Neutrophil (primary cell): Measurements from ENCODE around the gene RBFOX2.
"Not testable (repeated sequence)": the region's sequence is repeated elsewhere in the genome, so short reads cannot be mapped to it uniquely, and the experiment has no call there.

Experiments
- H3K27ac ChIP-seq: fragments of 200-600 bp; sonication (generic); 2 replicates; pipeline ENCODE4 v1.5.1; 2016; ENCODE audit warnings: mild to moderate bottlenecking, moderate library complexity
- H3K27me3 ChIP-seq: fragments of 200-600 bp; sonication (generic); 2 replicates; pipeline ENCODE4 v1.6.0; 2016; ENCODE audit warnings: mild to moderate bottlenecking
- H3K36me3 ChIP-seq: fragments of 200-600 bp; sonication (generic); 2 replicates; pipeline ENCODE4 v1.5.1; 2017
- H3K4me1 ChIP-seq, 2 experiments: fragments of 200-600 bp in 1 of 2; sonication (generic) in 1 of 2; 1 replicate in 1 of 2; 2 replicates in 1 of 2; pipeline versions ENCODE4 v1.5.1 to v1.6.1; 2013 to 2016; ENCODE audit warnings: low read depth in 1 of 2, low read length in 1 of 2, mild to moderate bottlenecking in 1 of 2, moderate library complexity in 1 of 2; ENCODE audit not compliant: control insufficient read depth in 1 of 2, insufficient read depth in 1 of 2
- H3K4me3 ChIP-seq, 2 experiments: fragments of 200-600 bp in 1 of 2; sonication (generic) in 1 of 2; 1 replicate in 1 of 2; 2 replicates in 1 of 2; pipeline ENCODE4 v1.5.1; 2013 to 2016; ENCODE audit warnings: low read depth in 1 of 2, low read length in 1 of 2, mild to moderate bottlenecking in 1 of 2, moderate library complexity in 1 of 2
- H3K9me3 ChIP-seq: fragments of 200-600 bp; sonication (generic); 2 replicates; pipeline ENCODE4 v1.5.1; 2016
- CTCF ChIP-seq: fragments of 200-600 bp; sonication (generic); IDR thresholded peaks from 2 replicates; pipeline ENCODE4 v1.5.1; 2016; ENCODE audit warnings: antibody characterized with exemption

The RBFOX2 gene

GRCh38 chr22:35797411-35797810 lies 231.2 kb downstream of the RBFOX2 start:
- H3K4me3 ChIP-seq: no peak overlapping the region
- no peak overlapping the region for H3K27ac ChIP-seq
- H3K36me3 ChIP-seq: no peaks in the 10 kb centered on the region
- H3K4me1 ChIP-seq: no peaks in the 10 kb centered on the region
- no peak for TF ChIP-seq CTCF
- no peaks in the 10 kb centered on the region for H3K9me3 ChIP-seq
- no peaks in the 10 kb centered on the region for H3K27me3 ChIP-seq

GRCh38 chr22:35795476-35795875 lies 233.1 kb downstream of the RBFOX2 start:
- no peak overlapping the region for H3K4me3 ChIP-seq
- TF ChIP-seq CTCF: no peak
- no peaks in the 10 kb centered on the region for H3K36me3 ChIP-seq
- no peak overlapping the region for H3K27ac ChIP-seq
- no peaks in the 10 kb centered on the region for H3K27me3 ChIP-seq
- no peaks in the 10 kb centered on the region for H3K9me3 ChIP-seq
- H3K4me1 ChIP-seq: no peaks in the 10 kb centered on the region

- H3K9me3 ChIP-seq: no peaks in the 10 kb centered on the region
- no peak overlapping the region for H3K27ac ChIP-seq
- no peaks in the 10 kb centered on the region for H3K36me3 ChIP-seq
- no peaks in the 10 kb centered on the region for H3K27me3 ChIP-seq
- H3K4me1 ChIP-seq: no peaks in the 10 kb centered on the region
- no peak overlapping the region for H3K4me3 ChIP-seq
- TF ChIP-seq CTCF: no peak
Observed at GRCh38 chr22:35792506-35792905, 236.1 kb downstream of the RBFOX2 start.

GRCh38 chr22:35791788-35792187 lies 236.8 kb downstream of the RBFOX2 start:
- H3K9me3 ChIP-seq, H3K4me1 ChIP-seq, H3K36me3 ChIP-seq, H3K27ac ChIP-seq, H3K27me3 ChIP-seq, H3K4me3 ChIP-seq: not testable (repeated sequence)

- TF ChIP-seq CTCF: no peak
- H3K27ac ChIP-seq: no peak overlapping the region
- H3K36me3 ChIP-seq: no peaks in the 10 kb centered on the region
- no peak overlapping the region for H3K4me3 ChIP-seq
- no peaks in the 10 kb centered on the region for H3K27me3 ChIP-seq
- H3K9me3 ChIP-seq: no peaks in the 10 kb centered on the region
- no peaks in the 10 kb centered on the region for H3K4me1 ChIP-seq
Observed at GRCh38 chr22:35785181-35785923, 243.3 kb downstream of the RBFOX2 start.

GRCh38 chr22:35784633-35785032 lies 244.0 kb downstream of the RBFOX2 start:
- H3K27ac ChIP-seq: no peak overlapping the region
- no peaks in the 10 kb centered on the region for H3K4me1 ChIP-seq
- H3K36me3 ChIP-seq: no peaks in the 10 kb centered on the region
- no peaks in the 10 kb centered on the region for H3K27me3 ChIP-seq
- no peak for TF ChIP-seq CTCF
- no peak overlapping the region for H3K4me3 ChIP-seq
- no peaks in the 10 kb centered on the region for H3K9me3 ChIP-seq
